Stomach smooth muscle (tissue), 2 donors: ENCODE data around the gene TSEN54.

Experiments used
- H3K27ac ChIP-seq: one replicate; pipeline ENCODE4 v1.7.0; 2013; ENCODE audit warnings: mild to moderate bottlenecking, low read length, inconsistent platforms
- H3K27me3 ChIP-seq, 2 donors: one replicate each; pipeline ENCODE4 v1.7.0; 2013; ENCODE audit warnings: low read length in 2 of 2; ENCODE audit not compliant: insufficient read depth in 2 of 2, control insufficient read depth in 1 of 2
- H3K36me3 ChIP-seq, 2 donors: one replicate each; pipeline ENCODE4 v1.7.0; 2013; ENCODE audit warnings: low read length in 2 of 2; ENCODE audit not compliant: control insufficient read depth in 2 of 2, insufficient read depth in 2 of 2
- H3K4me1 ChIP-seq: one replicate; pipeline ENCODE4 v1.7.0; 2013; ENCODE audit warnings: low read length; ENCODE audit not compliant: control insufficient read depth, insufficient read depth
- H3K4me3 ChIP-seq, 2 donors: one replicate each; pipeline ENCODE4 v1.7.0; 2013; ENCODE audit warnings: low read length in 2 of 2
- H3K9ac ChIP-seq, 2 donors: one replicate each; pipeline ENCODE4 v1.7.0; 2013; ENCODE audit warnings: low read length in 2 of 2, mild to moderate bottlenecking in 1 of 2
- H3K9me3 ChIP-seq, 2 donors: one replicate each; pipeline ENCODE4 v1.7.0; 2013; ENCODE audit warnings: low read length in 2 of 2; ENCODE audit not compliant: control insufficient read depth in 2 of 2
- donor health status: healthy.
- donor health status: Pancreatic carcinoma.

TSEN54 gene

GRCh38 chr17:75546181-75546580 lies 29.9 kb downstream of the TSEN54 start:
- Histone ChIP-seq H3K27ac (no peak overlapping the region), H3K9ac (no peak overlapping the region), H3K9me3 (no peaks in the 10 kb centered on the region), H3K4me1 (no peaks in the 10 kb centered on the region), H3K27me3 (no peaks in the 10 kb centered on the region), H3K36me3 (no peaks in the 10 kb centered on the region), H3K4me3 (no peak overlapping the region)

- no peak overlapping the region for H3K4me3 ChIP-seq
- no peaks in the 10 kb centered on the region for H3K4me1 ChIP-seq
- H3K27ac ChIP-seq = no peak overlapping the region
These were observed 30.8 kb downstream of the TSEN54 start for GRCh38 chr17:75547091-75547490.

GRCh38 chr17:75548813-75549212 lies 32.5 kb downstream of the TSEN54 start:
- Histone ChIP-seq H3K4me3 (no peak overlapping the region), H3K36me3 (no peaks in the 10 kb centered on the region), H3K27me3 (no peaks in the 10 kb centered on the region), H3K4me1 (no peaks in the 10 kb centered on the region), H3K9me3 (no peaks in the 10 kb centered on the region), H3K27ac (no peak overlapping the region), H3K9ac (no peak overlapping the region)

More at GRCh38 chr17:75547091-75547490, 30.8 kb downstream of the TSEN54 start:
- H3K9me3 ChIP-seq = no peaks in the 10 kb centered on the region
- H3K36me3 ChIP-seq = no peaks in the 10 kb centered on the region
- H3K27me3 ChIP-seq = no peaks in the 10 kb centered on the region
- H3K9ac ChIP-seq = no peak overlapping the region

DNA sequence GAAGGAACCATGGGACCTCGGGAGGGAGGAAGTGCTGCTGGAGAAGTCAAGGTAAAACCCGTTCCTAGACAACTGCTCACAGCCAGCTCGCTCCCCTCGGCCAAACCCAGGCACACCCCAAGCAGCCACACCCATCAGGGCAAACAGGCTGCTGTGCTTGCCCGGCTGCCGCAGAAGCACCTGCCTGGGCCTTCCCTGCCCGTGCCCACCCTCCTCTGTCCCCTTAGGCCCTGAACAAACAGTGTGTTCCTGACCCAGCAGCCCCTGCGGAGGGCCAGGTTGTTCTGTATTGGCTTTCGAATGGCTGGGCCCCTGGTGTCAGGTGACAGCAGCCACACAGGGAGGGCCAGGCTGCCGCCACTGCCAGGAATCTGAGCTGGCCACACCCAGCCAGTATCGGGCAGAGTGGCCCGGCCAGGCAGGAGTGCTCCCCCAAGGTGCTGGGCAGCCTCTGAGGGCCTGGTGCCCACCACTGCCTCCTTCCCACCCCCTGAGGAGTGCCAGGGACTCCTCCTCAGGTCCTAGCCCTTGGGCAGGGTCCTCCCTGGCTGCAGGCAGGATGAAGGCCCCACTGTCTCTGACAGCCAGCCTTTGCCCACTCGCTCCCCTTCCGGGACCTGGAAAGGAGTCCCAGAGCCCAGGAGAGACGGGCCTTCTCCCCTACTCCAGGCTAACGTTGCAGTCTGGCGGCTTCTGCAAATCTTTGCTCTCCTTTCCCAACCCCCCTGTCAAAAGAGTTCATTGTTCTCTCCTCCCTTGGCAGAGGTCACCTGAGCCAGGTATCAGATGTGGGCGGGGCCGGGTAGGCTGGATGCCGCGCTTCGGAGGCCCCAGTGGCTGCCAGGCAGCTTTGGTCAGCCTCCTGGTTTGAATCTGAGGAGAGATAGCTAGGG lies 33.2 kb downstream of the TSEN54 start:
- Histone ChIP-seq H3K27ac (no peak overlapping the region), H3K9ac (no peak overlapping the region), H3K4me3 (no peak overlapping the region), H3K27me3 (no peaks in the 10 kb centered on the region), H3K36me3 (no peaks in the 10 kb centered on the region), H3K4me1 (no peaks in the 10 kb centered on the region), H3K9me3 (no peaks in the 10 kb centered on the region)

- no peaks in the 10 kb centered on the region for H3K4me1 ChIP-seq
- H3K9ac ChIP-seq = no peak overlapping the region
- H3K27ac ChIP-seq = no peak overlapping the region
These were observed 33.8 kb downstream of the TSEN54 start for GRCh38 chr17:75550139-75550465.

DNA sequence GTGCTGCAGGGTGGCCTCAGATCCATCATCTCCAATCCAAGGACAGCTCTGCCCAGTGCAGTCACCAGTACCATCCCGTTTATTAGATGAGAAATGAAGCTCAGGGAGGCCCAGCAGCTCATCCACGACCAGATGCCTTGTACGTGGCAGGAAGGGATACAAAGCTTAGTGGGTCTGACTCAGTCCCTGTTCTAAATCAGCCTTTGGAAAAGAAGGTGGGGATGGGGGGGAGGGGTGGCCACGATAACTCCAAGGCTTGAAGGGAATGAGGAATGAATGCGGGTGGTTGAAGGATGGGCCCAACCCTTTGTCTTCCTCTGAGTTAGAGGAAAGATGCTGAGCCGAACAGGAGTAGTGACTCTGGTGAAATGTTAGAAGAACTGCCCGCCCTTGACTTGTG lies 34.9 kb downstream of the TSEN54 start:
- Histone ChIP-seq H3K9me3 (no peaks in the 10 kb centered on the region), H3K27ac (no peak overlapping the region), H3K9ac (no peak overlapping the region), H3K27me3 (no peaks in the 10 kb centered on the region), H3K4me1 (no peaks in the 10 kb centered on the region), H3K36me3 (no peaks in the 10 kb centered on the region), H3K4me3 (no peak overlapping the region)

More at GRCh38 chr17:75550139-75550465, 33.8 kb downstream of the TSEN54 start:
- no peaks in the 10 kb centered on the region for H3K9me3 ChIP-seq
- H3K4me3 ChIP-seq = no peak overlapping the region
- no peaks in the 10 kb centered on the region for H3K27me3 ChIP-seq
- no peaks in the 10 kb centered on the region for H3K36me3 ChIP-seq

- H3K9me3 ChIP-seq = no peaks in the 10 kb centered on the region
- H3K36me3 ChIP-seq = no peaks in the 10 kb centered on the region
- H3K9ac ChIP-seq = no peak overlapping the region
- no peak overlapping the region for H3K27ac ChIP-seq
- no peaks in the 10 kb centered on the region for H3K27me3 ChIP-seq
- no peak overlapping the region for H3K4me3 ChIP-seq
- peaks cover 4% of the 10 kb centered on the region for H3K4me1 ChIP-seq
These were observed 36.3 kb downstream of the TSEN54 start for GRCh38 chr17:75552425-75553294.

GRCh38 chr17:75553295-75554110 lies 37.2 kb downstream of the TSEN54 start:
- H3K27ac ChIP-seq = no peak overlapping the region
- H3K36me3 ChIP-seq = no peaks in the 10 kb centered on the region
- no peaks in the 10 kb centered on the region for H3K9me3 ChIP-seq
- H3K9ac ChIP-seq = no peak overlapping the region
- peaks cover 4% of the 10 kb centered on the region for H3K4me1 ChIP-seq
- no peaks in the 10 kb centered on the region for H3K27me3 ChIP-seq
- H3K4me3 ChIP-seq = no peak overlapping the region

DNA sequence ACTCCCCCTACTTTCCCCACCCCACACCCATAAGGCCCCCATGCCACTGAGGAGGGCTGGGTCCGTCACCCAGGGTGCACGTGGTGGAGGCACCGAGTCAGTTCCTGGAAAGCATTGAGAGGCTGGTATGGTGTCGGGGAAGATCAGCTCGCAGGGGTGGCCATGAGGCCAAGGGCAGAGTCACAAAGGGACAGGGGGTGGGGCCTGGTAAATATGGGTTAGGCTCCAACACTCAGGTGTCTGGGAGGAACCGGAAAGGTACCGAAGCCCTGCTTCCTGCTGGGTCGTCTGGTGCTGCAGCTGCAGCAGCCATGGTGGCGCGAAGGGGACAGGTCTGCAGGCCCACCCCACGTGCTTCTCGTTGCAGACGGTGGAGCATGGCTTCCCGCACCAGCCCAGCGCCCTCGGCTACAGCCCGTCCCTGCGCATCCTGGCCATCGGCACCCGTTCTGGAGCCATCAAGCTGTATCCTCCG lies 39.4 kb downstream of the TSEN54 start:
- Histone ChIP-seq H3K9me3 (no peaks in the 10 kb centered on the region), H3K9ac (no peak overlapping the region), H3K27me3 (no peaks in the 10 kb centered on the region), H3K4me1 (peaks cover 4% of the 10 kb centered on the region), H3K36me3 (no peaks in the 10 kb centered on the region), H3K27ac (no peak overlapping the region), H3K4me3 (no peak overlapping the region)

DNA sequence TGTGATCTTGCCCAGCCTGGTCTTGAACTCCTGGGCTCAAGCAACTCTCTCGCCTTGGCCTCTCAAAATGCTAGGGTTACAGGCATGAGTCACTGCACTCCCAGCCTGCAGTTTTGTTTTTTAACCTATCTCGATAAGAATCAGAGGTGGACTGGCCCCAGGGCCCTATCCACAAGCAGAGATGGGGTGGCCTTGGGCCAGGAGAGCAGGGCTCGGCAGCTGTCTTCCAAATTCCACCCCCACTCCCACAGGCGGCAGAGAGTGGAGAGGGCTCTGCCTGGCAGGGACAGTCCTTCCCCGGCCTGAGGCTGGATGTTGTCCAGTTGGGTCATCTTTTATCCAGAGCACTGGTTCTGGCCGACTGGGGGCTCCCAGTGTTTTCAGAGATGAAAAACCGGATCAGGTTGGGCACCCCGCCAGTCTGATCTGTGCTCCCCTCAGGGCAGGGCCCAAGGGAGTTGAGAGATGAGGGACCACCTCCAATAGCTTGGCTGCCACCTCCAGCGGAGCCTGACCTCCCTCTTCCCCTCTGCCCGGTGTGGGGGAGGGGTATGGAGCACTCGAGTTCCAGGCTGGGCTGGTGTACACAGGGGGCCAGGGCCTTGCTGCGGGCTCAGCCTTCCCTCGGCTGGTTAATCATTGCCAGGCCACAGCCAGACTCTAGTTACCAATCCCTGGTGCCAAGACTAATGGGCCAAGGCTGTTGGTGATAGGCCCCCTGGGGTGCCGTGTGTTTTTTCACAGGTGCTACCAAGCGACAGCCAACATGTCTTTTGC lies 40.9 kb downstream of the TSEN54 start:
- Histone ChIP-seq H3K4me1 (peaks cover 4% of the 10 kb centered on the region), H3K9me3 (no peaks in the 10 kb centered on the region), H3K27me3 (no peaks in the 10 kb centered on the region), H3K4me3 (no peak overlapping the region), H3K36me3 (no peaks in the 10 kb centered on the region), H3K9ac (no peak overlapping the region), H3K27ac (no peak overlapping the region)
